Mesenchymal stem cell (in vitro differentiated cells and primary cell): ENCODE measurements around the gene TRAF1.

Experiments
- DNase-seq: peaks from one replicate; pipeline ENCODE4 v3.0.0-alpha.2; 2013
- H2AFZ ChIP-seq: one replicate; pipeline ENCODE4 v1.6.1; 2013; ENCODE audit warnings: low read depth, mild to moderate bottlenecking, control low read depth, inconsistent platforms, low read length, moderate library complexity
- H2AK5ac ChIP-seq: 2 replicates; pipeline ENCODE4 v1.6.1; 2013; ENCODE audit warnings: low read length, moderate library complexity, mild to moderate bottlenecking, inconsistent platforms; ENCODE audit not compliant: severe bottlenecking
- H2BK120ac ChIP-seq: one replicate; pipeline ENCODE4 v1.6.1; 2013; ENCODE audit warnings: low read depth, mild to moderate bottlenecking, inconsistent platforms, low read length, moderate library complexity
- H2BK12ac ChIP-seq, 2 experiments: one replicate each; pipeline ENCODE4 v1.6.1; 2013; ENCODE audit warnings: inconsistent platforms in 2 of 2, low read length in 2 of 2, mild to moderate bottlenecking in 2 of 2, moderate library complexity in 2 of 2, control low read depth in 1 of 2
- H2BK15ac ChIP-seq: one replicate; pipeline ENCODE4 v1.6.1; 2013; ENCODE audit warnings: mild to moderate bottlenecking, low read depth, inconsistent platforms; ENCODE audit not compliant: poor library complexity, severe bottlenecking
- H2BK5ac ChIP-seq: 2 replicates; pipeline ENCODE4 v1.6.1; 2013; ENCODE audit warnings: low read depth, mild to moderate bottlenecking, low read length, control low read depth, inconsistent platforms; ENCODE audit not compliant: poor library complexity, severe bottlenecking
- H3K14ac ChIP-seq, 2 experiments: one replicate each; pipeline ENCODE4 v1.6.1; 2013; ENCODE audit warnings: inconsistent platforms in 2 of 2, low read length in 2 of 2, control low read depth in 1 of 2, mild to moderate bottlenecking in 1 of 2, moderate library complexity in 1 of 2
- H3K18ac ChIP-seq, 2 experiments: one replicate each; pipeline ENCODE4 v1.6.1; 2013; ENCODE audit warnings: inconsistent platforms in 2 of 2, low read length in 2 of 2, control low read depth in 1 of 2, low read depth in 1 of 2, mild to moderate bottlenecking in 1 of 2
- H3K23ac ChIP-seq, 2 experiments: one replicate each; pipeline ENCODE4 v1.6.1; 2013; ENCODE audit warnings: inconsistent platforms in 2 of 2, low read length in 2 of 2, mild to moderate bottlenecking in 2 of 2, moderate library complexity in 2 of 2, control low read depth in 1 of 2
- H3K27ac ChIP-seq: 2 replicates; pipeline ENCODE4 v1.5.1; 2013; ENCODE audit warnings: mild to moderate bottlenecking, moderate library complexity, low read length, control low read depth, inconsistent platforms; ENCODE audit not compliant: poor library complexity, severe bottlenecking
- H3K27me3 ChIP-seq, 2 experiments: 2 replicates each; pipeline versions ENCODE4 v1.6.1 to v1.7.0; 2013; ENCODE audit warnings: low read length in 2 of 2, mild to moderate bottlenecking in 2 of 2, moderate library complexity in 2 of 2, control low read depth in 1 of 2, inconsistent platforms in 1 of 2; ENCODE audit not compliant: control insufficient read depth in 1 of 2, insufficient read depth in 1 of 2
- H3K36me3 ChIP-seq, 2 experiments: 2 replicates each; pipeline versions ENCODE4 v1.6.1 to v1.7.0; 2013; ENCODE audit warnings: low read length in 2 of 2, control low read depth in 1 of 2, inconsistent platforms in 1 of 2, low read depth in 1 of 2, mild to moderate bottlenecking in 1 of 2; ENCODE audit not compliant: insufficient read depth in 2 of 2, control insufficient read depth in 1 of 2
- H3K4ac ChIP-seq, 2 experiments: one replicate each; pipeline ENCODE4 v1.6.1; 2013; ENCODE audit warnings: inconsistent platforms in 2 of 2, low read length in 2 of 2, mild to moderate bottlenecking in 2 of 2, moderate library complexity in 2 of 2, control low read depth in 1 of 2, low read depth in 1 of 2
- H3K4me1 ChIP-seq: 2 replicates; pipeline ENCODE4 v1.6.1; 2013; ENCODE audit warnings: low read depth, low read length, control low read depth; ENCODE audit not compliant: control insufficient read depth, insufficient read depth
- H3K4me2 ChIP-seq: 2 replicates; pipeline ENCODE4 v1.6.1; 2013; ENCODE audit warnings: low read length, mild to moderate bottlenecking, inconsistent platforms; ENCODE audit not compliant: poor library complexity, severe bottlenecking
- H3K4me3 ChIP-seq, 2 experiments: 2 replicates each; pipeline versions ENCODE4 v1.5.1 to v1.7.0; 2013; ENCODE audit warnings: low read length in 2 of 2, mild to moderate bottlenecking in 2 of 2, control low read depth in 1 of 2, low read depth in 1 of 2; ENCODE audit not compliant: insufficient read depth in 1 of 2
- H3K79me1 ChIP-seq: replicated peaks from 2 replicates; pipeline ENCODE4 v1.6.1; 2013; ENCODE audit warnings: mild to moderate bottlenecking, control low read depth, low read length, inconsistent platforms; ENCODE audit not compliant: poor library complexity, severe bottlenecking
- H3K9ac ChIP-seq: 2 replicates; pipeline ENCODE4 v1.7.0; 2013; ENCODE audit warnings: mild to moderate bottlenecking, low read length, moderate library complexity
- H3K9me3 ChIP-seq: 2 replicates; pipeline ENCODE4 v1.7.0; 2013; ENCODE audit warnings: mild to moderate bottlenecking, low read length; ENCODE audit not compliant: control insufficient read depth
- H4K8ac ChIP-seq: one replicate; pipeline ENCODE4 v1.6.1; 2013; ENCODE audit warnings: inconsistent platforms, mild to moderate bottlenecking, low read length, moderate library complexity
- H4K91ac ChIP-seq: one replicate; pipeline ENCODE4 v1.6.1; 2013; ENCODE audit warnings: mild to moderate bottlenecking, low read length, inconsistent platforms
- WGBS: methylation state at CpG from one replicate; pipeline ENCODE4 v1.1.7; 2013; ENCODE audit warnings: mixed read lengths; 5-methylcytosine and 5-hydroxymethylcytosine counted together

TRAF1 gene

GRCh38 chr9:120899490-120900068 is 27.0 kb downstream of the TRAF1 start:
- Histone ChIP-seq H3K9me3 (no peaks in the 10 kb centered on the region), H3K27me3 (peaks cover 0 to 46% of the 10 kb centered on the region in 2 experiments), H3K14ac (no peak overlapping the region), H3K79me1 (no peaks in the 10 kb centered on the region), H2AK5ac (no peak overlapping the region), H2BK12ac (no peak overlapping the region), H2AFZ (no peak overlapping the region), H3K4ac (no peak overlapping the region), H3K4me2 (no peak overlapping the region), H3K9ac (no peak overlapping the region), H3K27ac (no peak overlapping the region), H3K36me3 (peaks cover 0 to 6% of the 10 kb centered on the region in 2 experiments), H2BK15ac (no peak overlapping the region), H3K4me1 (peaks cover 3% of the 10 kb centered on the region), H4K91ac (no peak overlapping the region), H4K8ac (no peak overlapping the region), H2BK120ac (no peak overlapping the region), H2BK5ac (no peak overlapping the region), H3K23ac (no peak overlapping the region), H3K4me3 (no peak overlapping the region), H3K18ac (no peak overlapping the region)
- DNase-seq, result no peak
- whole genome bisulfite sequencing, result 93% methylated on average over 5 of the region's 6 CpGs

- H2BK120ac ChIP-seq, result no peak overlapping the region
- H3K18ac ChIP-seq, result no peak overlapping the region
- H2BK5ac ChIP-seq, result no peak overlapping the region
- H3K27ac ChIP-seq, result no peak overlapping the region
- H3K9me3 ChIP-seq, result no peaks in the 10 kb centered on the region
- H3K4ac ChIP-seq, result no peak overlapping the region
- no peak overlapping the region for H3K14ac ChIP-seq
- no peak overlapping the region for H4K91ac ChIP-seq
- no peaks in the 10 kb centered on the region for H3K79me1 ChIP-seq
- H3K4me1 ChIP-seq, result peaks cover 3% of the 10 kb centered on the region
- no CpG with 5 or more reads among the region's 3 CpGs for WGBS
- no peak overlapping the region for H3K23ac ChIP-seq
- no peak overlapping the region for H2BK12ac ChIP-seq
- H3K36me3 ChIP-seq, result no peaks in the 10 kb centered on the region
- no peak overlapping the region for H3K9ac ChIP-seq
- no peak overlapping the region for H3K4me3 ChIP-seq
- peaks cover 0 to 44% of the 10 kb centered on the region in 2 experiments for H3K27me3 ChIP-seq
- H2AK5ac ChIP-seq, result no peak overlapping the region
- H4K8ac ChIP-seq, result no peak overlapping the region
- no peak overlapping the region for H3K4me2 ChIP-seq
- no peak for DNase-seq
- H2AFZ ChIP-seq, result no peak overlapping the region
- no peak overlapping the region for H2BK15ac ChIP-seq
Observed at GRCh38 chr9:120898396-120898795, 28.2 kb downstream of the TRAF1 start.

GRCh38 chr9:120895951-120896350 is 30.6 kb downstream of the TRAF1 start:
- Histone ChIP-seq H2AFZ (no peak overlapping the region), H3K4me1 (peaks cover 9% of the 10 kb centered on the region), H2AK5ac (no peak overlapping the region), H3K27me3 (peaks cover 0 to 39% of the 10 kb centered on the region in 2 experiments), H2BK15ac (no peak overlapping the region), H4K8ac (no peak overlapping the region), H3K27ac (no peak overlapping the region), H3K36me3 (no peaks in the 10 kb centered on the region), H3K23ac (no peak overlapping the region), H3K4ac (no peak overlapping the region), H3K14ac (no peak overlapping the region), H4K91ac (no peak overlapping the region), H3K9ac (no peak overlapping the region), H3K4me3 (no peak overlapping the region), H2BK12ac (no peak overlapping the region), H2BK120ac (no peak overlapping the region), H3K18ac (no peak overlapping the region), H3K79me1 (no peaks in the 10 kb centered on the region), H2BK5ac (no peak overlapping the region), H3K9me3 (no peaks in the 10 kb centered on the region), H3K4me2 (no peak overlapping the region)
- 100% methylated on average over 1 of the region's 2 CpGs for WGBS
- DNase-seq, result no peak

GRCh38 chr9:120894321-120895148 is 32.1 kb downstream of the TRAF1 start:
- Histone ChIP-seq H4K91ac (no peak overlapping the region), H2AK5ac (no peak overlapping the region), H3K79me1 (no peaks in the 10 kb centered on the region), H2BK120ac (no peak overlapping the region), H3K27ac (no peak overlapping the region), H3K4me1 (peaks cover 9% of the 10 kb centered on the region), H3K4ac (no peak overlapping the region), H3K9me3 (no peaks in the 10 kb centered on the region), H3K4me2 (no peak overlapping the region), H4K8ac (no peak overlapping the region), H2BK5ac (no peak overlapping the region), H2AFZ (no peak overlapping the region), H2BK12ac (no peak overlapping the region), H3K18ac (no peak overlapping the region), H2BK15ac (no peak overlapping the region), H3K9ac (peak overlapping the region; percentile 50), H3K23ac (no peak overlapping the region), H3K36me3 (no peaks in the 10 kb centered on the region), H3K27me3 (peaks cover 0 to 33% of the 10 kb centered on the region in 2 experiments), H3K4me3 (peak overlapping the region in 1 of 2 experiments; percentile 53), H3K14ac (no peak overlapping the region)
- DNase-seq, result no peak
- WGBS, result 72% methylated on average over 62 of the region's 63 CpGs
